Measurements from ENCODE around the gene UBR1.
"Not testable (repeated sequence)": the region's sequence is repeated elsewhere in the genome, so short reads cannot be mapped to it uniquely, and the experiment has no call there.

Gene UBR1

GRCh38 chr15:43048935-43049334 lies 56.9 kb downstream of the UBR1 start:
- DNase-seq (ENCODE audit: low spot score): no peak

- no peak for DNase-seq (ENCODE audit: low spot score)
Measured at GRCh38 chr15:43046484-43046883, 59.4 kb downstream of the UBR1 start.

GRCh38 chr15:43042885-43043284 lies 63.0 kb downstream of the UBR1 start:
- DNase-seq (ENCODE audit: low spot score): no peak

- not testable (repeated sequence) for DNase-seq (ENCODE audit: low spot score)
Measured at GRCh38 chr15:43041085-43041484, 64.8 kb downstream of the UBR1 start.

GRCh38 chr15:43035240-43035639 lies 70.6 kb downstream of the UBR1 start:
- not testable (repeated sequence) for DNase-seq (ENCODE audit: low spot score)

GRCh38 chr15:43029476-43029875 lies 76.4 kb downstream of the UBR1 start:
- no peak for DNase-seq (ENCODE audit: low spot score)

- no peak for DNase-seq (ENCODE audit: low spot score)
Measured at GRCh38 chr15:43025150-43025549, 80.7 kb downstream of the UBR1 start.

GRCh38 chr15:43014671-43015070 lies 91.2 kb downstream of the UBR1 start:
- not testable (repeated sequence) for DNase-seq (ENCODE audit: low spot score)

- DNase-seq (ENCODE audit: low spot score): no peak
Measured at GRCh38 chr15:43009206-43009605, 96.6 kb downstream of the UBR1 start.

- DNase-seq (ENCODE audit: low spot score): no peak
Measured at GRCh38 chr15:43008150-43008549, 97.7 kb downstream of the UBR1 start.

GRCh38 chr15:43007551-43007950 lies 98.3 kb downstream of the UBR1 start:
- DNase-seq (ENCODE audit: low spot score): no peak

GRCh38 chr15:43006991-43007390 lies 98.8 kb downstream of the UBR1 start:
- no peak for DNase-seq (ENCODE audit: low spot score)

GRCh38 chr15:43004886-43005595 lies 100.8 kb downstream of the UBR1 start:
- DNase-seq (ENCODE audit: low spot score): not testable (repeated sequence)

- DNase-seq (ENCODE audit: low spot score): peak; percentile 26
Measured at GRCh38 chr15:42999201-42999779, 106.5 kb downstream of the UBR1 start.

- DNase-seq (ENCODE audit: low spot score): no peak
Measured at GRCh38 chr15:42996871-42997270, 109.0 kb downstream of the UBR1 start.

GRCh38 chr15:42994546-42994945 lies 111.3 kb downstream of the UBR1 start:
- peak; percentile 41 for DNase-seq (ENCODE audit: low spot score)

- DNase-seq (ENCODE audit: low spot score): no peak
Measured at GRCh38 chr15:42992626-42993025, 113.2 kb downstream of the UBR1 start.

GRCh38 chr15:42986693-42987342 lies 119.0 kb downstream of the UBR1 start:
- DNase-seq (ENCODE audit: low spot score): no peak

GRCh38 chr15:42984493-42985034 lies 121.3 kb downstream of the UBR1 start:
- no peak for DNase-seq (ENCODE audit: low spot score)

GRCh38 chr15:42979113-42979512 lies 126.7 kb downstream of the UBR1 start:
- not testable (repeated sequence) for DNase-seq (ENCODE audit: low spot score)

- DNase-seq (ENCODE audit: low spot score): no peak
Measured at GRCh38 chr15:42974202-42974862, 131.5 kb downstream of the UBR1 start.

GRCh38 chr15:42973114-42973513 lies 132.7 kb downstream of the UBR1 start:
- DNase-seq (ENCODE audit: low spot score): no peak

GRCh38 chr15:42971830-42972229 lies 134.0 kb downstream of the UBR1 start:
- DNase-seq (ENCODE audit: low spot score): no peak
